ENCODE results near the gene ACAD11. TPM values are rescaled to one million over a fixed set of nuclear protein-coding genes. Genes with fewer than 3 reads are reported as not detected.
"Not testable (repeated sequence)": the region's sequence is repeated elsewhere in the genome, so short reads cannot be mapped to it uniquely, and the experiment has no call there.

The ACAD11 gene
- total and polyA plus RNA-seq, 4 donors: 52.2 to 357 (median 65.6) TPM

DNA sequence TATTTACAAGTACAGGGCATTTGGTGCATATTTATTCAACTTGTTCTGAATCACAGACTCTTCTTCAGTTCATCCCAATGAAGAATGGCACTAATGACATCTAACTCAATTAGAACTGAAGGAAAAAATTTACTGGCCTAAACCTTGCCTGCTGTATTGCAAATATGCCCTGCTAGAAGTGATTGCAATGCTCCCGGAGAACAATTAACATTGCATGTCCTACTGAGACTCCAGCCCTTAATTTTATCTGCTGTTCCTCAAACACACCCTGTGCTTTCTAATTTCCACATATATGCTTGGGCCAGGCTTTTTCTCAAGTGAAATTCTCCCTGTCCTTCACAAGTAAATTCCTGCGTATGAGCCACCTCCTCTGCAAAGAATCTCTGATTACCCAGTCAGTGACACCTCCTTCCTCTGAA, 54.2 kb downstream of the ACAD11 start:
- H3K27ac ChIP-seq (ENCODE audit: low read depth in 1 of 2, low read length in 2 of 2): no peak overlapping the region
- WGBS: 93% methylated on average over 2 of the region's 2 CpGs
- H3K4me3 ChIP-seq (ENCODE audit: low read depth in 1 of 3, low read length in 3 of 3): no peak overlapping the region
- no peak overlapping the region for H3K9ac ChIP-seq (ENCODE audit: low read depth in 1 of 2, low read length in 2 of 2)
- no peak for DNase-seq (ENCODE audit: low spot score)
- no peaks in the 10 kb centered on the region for H3K9me3 ChIP-seq (ENCODE audit: control insufficient read depth in 4 of 4, low read length in 3 of 4)
- H3K36me3 ChIP-seq (ENCODE audit: control insufficient read depth in 4 of 4, insufficient read depth in 3 of 4, low read depth in 1 of 4, low read length in 3 of 4): peaks cover 0 to 26% (median 22%) of the 10 kb centered on the region in 4 donors
- no peaks in the 10 kb centered on the region for H3K27me3 ChIP-seq (ENCODE audit: control insufficient read depth in 4 of 4, insufficient read depth in 4 of 4, low read length in 3 of 4)
- no peaks in the 10 kb centered on the region for H3K4me1 ChIP-seq (ENCODE audit: control insufficient read depth in 4 of 4, insufficient read depth in 4 of 4, low read length in 3 of 4)
- TF ChIP-seq HNF4G (IDR thresholded peaks at IDR 0.05) (no peak), YY1 (IDR thresholded peaks at IDR 0.05) (no peak), GABPA (IDR thresholded peaks at IDR 0.05 in 1 of 2, conservative IDR thresholded peaks at IDR 0.05 in 1 of 2) (no peak), FOXA2 (IDR thresholded peaks at IDR 0.05) (no peak), MAX (IDR thresholded peaks at IDR 0.05) (no peak), TAF1 (conservative IDR thresholded peaks at IDR 0.05) (no peak), HNF4A (conservative IDR thresholded peaks at IDR 0.05) (no peak), JUND (IDR thresholded peaks at IDR 0.05) (no peak), FOXA1 (IDR thresholded peaks at IDR 0.05) (no peak)
- TF ChIP-seq, protein P1, sequence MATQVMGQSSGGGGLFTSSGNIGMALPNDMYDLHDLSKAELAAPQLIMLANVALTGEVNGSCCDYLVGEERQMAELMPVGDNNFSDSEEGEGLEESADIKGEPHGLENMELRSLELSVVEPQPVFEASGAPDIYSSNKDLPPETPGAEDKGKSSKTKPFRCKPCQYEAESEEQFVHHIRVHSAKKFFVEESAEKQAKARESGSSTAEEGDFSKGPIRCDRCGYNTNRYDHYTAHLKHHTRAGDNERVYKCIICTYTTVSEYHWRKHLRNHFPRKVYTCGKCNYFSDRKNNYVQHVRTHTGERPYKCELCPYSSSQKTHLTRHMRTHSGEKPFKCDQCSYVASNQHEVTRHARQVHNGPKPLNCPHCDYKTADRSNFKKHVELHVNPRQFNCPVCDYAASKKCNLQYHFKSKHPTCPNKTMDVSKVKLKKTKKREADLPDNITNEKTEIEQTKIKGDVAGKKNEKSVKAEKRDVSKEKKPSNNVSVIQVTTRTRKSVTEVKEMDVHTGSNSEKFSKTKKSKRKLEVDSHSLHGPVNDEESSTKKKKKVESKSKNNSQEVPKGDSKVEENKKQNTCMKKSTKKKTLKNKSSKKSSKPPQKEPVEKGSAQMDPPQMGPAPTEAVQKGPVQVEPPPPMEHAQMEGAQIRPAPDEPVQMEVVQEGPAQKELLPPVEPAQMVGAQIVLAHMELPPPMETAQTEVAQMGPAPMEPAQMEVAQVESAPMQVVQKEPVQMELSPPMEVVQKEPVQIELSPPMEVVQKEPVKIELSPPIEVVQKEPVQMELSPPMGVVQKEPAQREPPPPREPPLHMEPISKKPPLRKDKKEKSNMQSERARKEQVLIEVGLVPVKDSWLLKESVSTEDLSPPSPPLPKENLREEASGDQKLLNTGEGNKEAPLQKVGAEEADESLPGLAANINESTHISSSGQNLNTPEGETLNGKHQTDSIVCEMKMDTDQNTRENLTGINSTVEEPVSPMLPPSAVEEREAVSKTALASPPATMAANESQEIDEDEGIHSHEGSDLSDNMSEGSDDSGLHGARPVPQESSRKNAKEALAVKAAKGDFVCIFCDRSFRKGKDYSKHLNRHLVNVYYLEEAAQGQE (IDR thresholded peaks at IDR 0.05): no peak

DNA sequence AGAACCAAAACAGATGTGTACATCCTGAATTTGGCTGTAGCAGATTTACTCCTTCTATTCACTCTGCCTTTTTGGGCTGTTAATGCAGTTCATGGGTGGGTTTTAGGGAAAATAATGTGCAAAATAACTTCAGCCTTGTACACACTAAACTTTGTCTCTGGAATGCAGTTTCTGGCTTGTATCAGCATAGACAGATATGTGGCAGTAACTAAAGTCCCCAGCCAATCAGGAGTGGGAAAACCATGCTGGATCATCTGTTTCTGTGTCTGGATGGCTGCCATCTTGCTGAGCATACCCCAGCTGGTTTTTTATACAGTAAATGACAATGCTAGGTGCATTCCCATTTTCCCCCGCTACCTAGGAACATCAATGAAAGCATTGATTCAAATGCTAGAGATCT, 59.0 kb downstream of the ACAD11 start:
- not testable (repeated sequence) for H3K27me3 ChIP-seq (ENCODE audit: control insufficient read depth in 4 of 4, insufficient read depth in 4 of 4, low read length in 3 of 4); H3K9ac ChIP-seq (ENCODE audit: low read depth in 1 of 2, low read length in 2 of 2); DNase-seq (ENCODE audit: low spot score); H3K4me3 ChIP-seq (ENCODE audit: low read depth in 1 of 3, low read length in 3 of 3); H3K27ac ChIP-seq (ENCODE audit: low read depth in 1 of 2, low read length in 2 of 2); H3K9me3 ChIP-seq (ENCODE audit: control insufficient read depth in 4 of 4, low read length in 3 of 4)
- H3K36me3 ChIP-seq (ENCODE audit: control insufficient read depth in 4 of 4, insufficient read depth in 3 of 4, low read depth in 1 of 4, low read length in 3 of 4): peaks cover 0 to 36% (median 23%) of the 10 kb centered on the region in 4 donors
- H3K4me1 ChIP-seq (ENCODE audit: control insufficient read depth in 4 of 4, insufficient read depth in 4 of 4, low read length in 3 of 4): peaks cover 0 to 12% (median 7%) of the 10 kb centered on the region in 4 donors
- no CpG with 5 or more reads among the region's 1 CpG for WGBS

DNA sequence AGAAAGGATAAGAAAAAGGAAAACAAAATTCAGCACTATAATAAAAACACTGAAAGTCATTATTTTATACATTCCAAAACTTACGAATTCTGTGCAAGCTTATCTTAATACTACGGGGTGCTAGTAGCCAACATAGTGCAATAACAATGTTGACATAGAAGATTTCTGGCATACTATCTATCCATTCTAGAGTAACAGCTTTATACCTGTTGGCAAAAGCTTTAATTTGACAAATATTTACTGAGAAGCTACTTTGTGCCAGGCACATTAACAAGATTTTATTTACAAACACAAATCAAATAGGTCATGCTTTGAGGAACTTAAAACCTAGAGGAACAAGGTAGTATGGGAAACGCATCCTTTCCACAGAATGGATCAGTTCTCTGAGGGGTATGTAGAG, 61.4 kb downstream of the ACAD11 start:
- TF ChIP-seq GABPA (IDR thresholded peaks at IDR 0.05 in 1 of 2, conservative IDR thresholded peaks at IDR 0.05 in 1 of 2) (no peak), MAX (IDR thresholded peaks at IDR 0.05) (no peak), HNF4A (conservative IDR thresholded peaks at IDR 0.05) (no peak), SP1 (IDR thresholded peaks at IDR 0.05) (no peak), TAF1 (conservative IDR thresholded peaks at IDR 0.05) (no peak), YY1 (IDR thresholded peaks at IDR 0.05) (no peak), CTCF (IDR thresholded peaks at IDR 0.05; ENCODE audit: low read depth, low read length, missing input control) (no peak), RXRA (IDR thresholded peaks at IDR 0.05) (no peak), FOXA2 (IDR thresholded peaks at IDR 0.05) (no peak), HNF4G (IDR thresholded peaks at IDR 0.05) (no peak), EGR1 (IDR thresholded peaks at IDR 0.05; ENCODE audit: low read depth in 2 of 2) (no peak)

More for the DNA sequence above, 61.4 kb downstream of the ACAD11 start:
- H3K4me1 ChIP-seq (ENCODE audit: control insufficient read depth in 4 of 4, insufficient read depth in 4 of 4, low read length in 3 of 4): peaks cover 0 to 12% (median 7%) of the 10 kb centered on the region in 4 donors
- no peaks in the 10 kb centered on the region for H3K27me3 ChIP-seq (ENCODE audit: control insufficient read depth in 4 of 4, insufficient read depth in 4 of 4, low read length in 3 of 4)
- no peak overlapping the region for H3K9ac ChIP-seq (ENCODE audit: low read depth in 1 of 2, low read length in 2 of 2)
- H3K9me3 ChIP-seq (ENCODE audit: control insufficient read depth in 4 of 4, low read length in 3 of 4): no peaks in the 10 kb centered on the region
- no peak for DNase-seq (ENCODE audit: low spot score)
- H3K4me3 ChIP-seq (ENCODE audit: low read depth in 1 of 3, low read length in 3 of 3): no peak overlapping the region
- 47% methylated on average over 3 of the region's 3 CpGs for WGBS
- H3K27ac ChIP-seq (ENCODE audit: low read depth in 1 of 2, low read length in 2 of 2): no peak overlapping the region
- peaks cover 0 to 25% (median 17%) of the 10 kb centered on the region in 4 donors for H3K36me3 ChIP-seq (ENCODE audit: control insufficient read depth in 4 of 4, insufficient read depth in 3 of 4, low read depth in 1 of 4, low read length in 3 of 4)

All from liver (tissue), 9 donors.